H1 (cell line): ENCODE data around the gene LSM3.

Experiments
- BRCA1 ChIP-seq: IDR thresholded peaks from 2 replicates; pipeline ENCODE4 v1.6.1; 2012; ENCODE audit warnings: low read depth, low read length, improper control_type of control experiment
- CHD1 ChIP-seq: IDR thresholded peaks from 2 replicates; pipeline ENCODE4 v1.6.1; 2012; ENCODE audit warnings: low read depth, low read length, improper control_type of control experiment
- CTCF ChIP-seq, 3 experiments: IDR thresholded peaks; 1 replicate in 2 of 3; 2 replicates in 1 of 3; pipeline versions ENCODE4 v1.5.1 to v1.6.1; 2011; ENCODE audit warnings: low read length in 3 of 3, mild to moderate bottlenecking in 3 of 3, inconsistent platforms in 2 of 3, low read depth in 1 of 3, moderate library complexity in 1 of 3; ENCODE audit not compliant: insufficient read depth in 1 of 3; ENCODE audit errors: control extremely low read depth in 1 of 3
- GABPA ChIP-seq: IDR thresholded peaks from 2 replicates; pipeline ENCODE4 v1.6.1; 2011; ENCODE audit warnings: mild to moderate bottlenecking, low read length, moderate library complexity, borderline replicate concordance; ENCODE audit not compliant: insufficient read depth
- HDAC6 ChIP-seq: IDR thresholded peaks from one replicate; pipeline ENCODE4 v1.7.1; 2012; ENCODE audit warnings: low read depth, mild to moderate bottlenecking, inconsistent platforms, low read length, moderate library complexity
- POLR2AphosphoS5 ChIP-seq: IDR thresholded peaks from 2 replicates; pipeline ENCODE4 v1.6.1; 2011; ENCODE audit warnings: low read depth, low read length

- no peak for TF ChIP-seq CTCF (IDR thresholded peaks at IDR 0.05; ENCODE audit: control extremely low read depth in 1 of 3, insufficient read depth in 1 of 3, low read depth in 1 of 3, low read length in 3 of 3)
- TF ChIP-seq CHD1 = no peak
- no peak for TF ChIP-seq POLR2AphosphoS5
- TF ChIP-seq HDAC6 = no peak
- TF ChIP-seq BRCA1 = no peak
- no peak for TF ChIP-seq GABPA
Measured at GRCh38 chr3:14200841-14201240, 22.2 kb downstream of the LSM3 start.
